Stomach (tissue), 9 donors: Measurements from ENCODE around the gene DRICH1. TPM values are rescaled to one million over a fixed set of nuclear protein-coding genes. Genes with fewer than 3 reads are reported as not detected.
"Not testable (repeated sequence)": the region's sequence is repeated elsewhere in the genome, so short reads cannot be mapped to it uniquely, and the experiment has no call there.

Experiments used
- DNase-seq, 2 donors: peaks; one replicate each; pipeline versions ENCODE4 v3.0.0 to v3.0.0-alpha.2; 2013 to 2019
- H3K27ac ChIP-seq, 5 donors: fragments of 200-600 bp in 4 of 5; sonication (generic) in 4 of 5; one replicate each; pipeline ENCODE4 v1.5.1; 2013 to 2019; ENCODE audit warnings: mild to moderate bottlenecking in 1 of 5, moderate library complexity in 1 of 5
- H3K27me3 ChIP-seq, 3 donors: fragments of 200-600 bp; sonication (generic); one replicate each; pipeline ENCODE4 v1.5.1; 2017 to 2019; ENCODE audit warnings: mixed run types in 1 of 3
- H3K36me3 ChIP-seq, 4 donors: fragments of 200-600 bp; sonication (generic); 1 replicate in 3 of 4; 2 replicates in 1 of 4; pipeline ENCODE4 v1.5.1; 2016 to 2019
- H3K4me1 ChIP-seq, 4 donors: fragments of 200-600 bp; sonication (generic); one replicate each; pipeline ENCODE4 v1.5.1; 2016 to 2019
- H3K4me3 ChIP-seq, 4 donors: fragments of 200-600 bp; sonication (generic) in 3 of 4; one replicate each; pipeline ENCODE4 v1.5.1; 2016 to 2019; ENCODE audit warnings: mild to moderate bottlenecking in 1 of 4
- H3K9me3 ChIP-seq, 4 donors: fragments of 200-600 bp; sonication (generic); one replicate each; pipeline ENCODE4 v1.5.1; 2016 to 2019
- EP300 ChIP-seq: sonication (generic); formaldehyde crosslinking; IDR thresholded peaks from one replicate; pipeline ENCODE4 v1.6.1; 2017; ENCODE audit warnings: antibody characterized with exemption
- POLR2A ChIP-seq, 4 donors: fragments of 450-650 bp; IDR thresholded peaks; one replicate each; pipeline ENCODE4 v1.6.1; 2016; ENCODE audit warnings: antibody characterized with exemption in 4 of 4, control low read depth in 2 of 4, mild to moderate bottlenecking in 1 of 4, moderate library complexity in 1 of 4
- POLR2AphosphoS5 ChIP-seq, 3 donors: sonication (generic); formaldehyde crosslinking; IDR thresholded peaks; one replicate each; pipeline ENCODE4 v1.6.1; 2016; ENCODE audit warnings: antibody characterized with exemption in 3 of 3
- WGBS, 5 donors: extraction: QIAGEN DNeasy Blood & Tissue Kit in 3 of 5; methylation state at CpG; one replicate each; pipeline versions ENCODE4 v1.1.5 to v1.1.7; 2013 to 2018; 5-methylcytosine and 5-hydroxymethylcytosine counted together
- intact Hi-C: fragments of 100-400 bp; cut with DNase I; formaldehyde crosslinking; loops from one replicate; pipeline ENCODE4 v1.15.1; 2023; ENCODE audit warnings: low total_unique reads
- polyA plus RNA-seq, 3 donors: library from polyadenylated mRNA; stranded (reverse); fragments of 200-250 nt; gene quantifications; one replicate each; pipeline ENCODE4 v1.2.3, GENCODE V29; 2013
- total RNA-seq, 5 donors: library from RNA; depleted of rRNA; stranded (reverse); fragments of >200 nt; gene quantifications; one replicate each; pipeline versions ENCODE4 v1.1.0 to v1.2.3, GENCODE V29; 2014 to 2016
- TF ChIP-seq, protein P1 (sequence below), 7 experiments: fragments of 450-650 bp in 4 of 7; fragments of 200-600 bp in 3 of 7; sonication (generic) in 3 of 7; IDR thresholded peaks; one replicate each; pipeline ENCODE4 v1.5.1; 2016 to 2019; ENCODE audit warnings: antibody characterized with exemption in 7 of 7, control low read depth in 2 of 7, mild to moderate bottlenecking in 1 of 7
- donor health status: healthy with polysubstance abuse.
- donor health status: Bipolar disorder and iron deficiency.
- donor health status: healthy.

Gene DRICH1
- total and polyA plus RNA-seq, 8 donors, result 0.28 to 49.0 (median 0.93) TPM; not detected in 4

DNA sequence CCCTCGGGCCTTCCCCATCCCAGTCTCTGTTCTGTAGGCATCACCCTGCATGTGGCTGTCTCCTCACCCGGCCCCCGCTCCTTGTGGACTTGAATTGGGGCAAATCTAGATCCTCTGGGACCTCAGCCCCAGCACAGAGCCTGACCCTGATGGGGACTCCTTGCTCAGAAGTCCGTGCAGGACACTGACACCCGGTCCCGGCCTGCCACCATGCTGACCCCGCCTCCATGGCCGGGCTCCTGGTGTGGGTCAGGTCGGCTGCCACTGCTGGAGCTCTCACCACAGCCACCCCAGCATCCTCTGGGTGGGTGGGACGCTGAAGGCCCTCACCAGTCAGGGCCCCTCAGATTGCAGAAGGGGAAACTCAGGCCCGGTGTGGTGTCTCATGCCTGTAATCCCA lies 53.8 kb downstream of the DRICH1 start:
- H3K27ac ChIP-seq, result no peak overlapping the region
- no peaks in the 10 kb centered on the region for H3K4me1 ChIP-seq
- no peak for TF ChIP-seq POLR2AphosphoS5 (IDR thresholded peaks at IDR 0.05)
- H3K36me3 ChIP-seq, result no peaks in the 10 kb centered on the region
- 62 to 80% (median 71%) methylated on average over 11 of the region's 11 CpGs for WGBS, 5 donors
- no peak for DNase-seq
- no peak overlapping the region for H3K4me3 ChIP-seq
- peaks cover 0 to 16% (median 0%) of the 10 kb centered on the region in 3 donors for H3K27me3 ChIP-seq
- intact Hi-C loops, result no loop called here
- H3K9me3 ChIP-seq, result no peaks in the 10 kb centered on the region

DNA sequence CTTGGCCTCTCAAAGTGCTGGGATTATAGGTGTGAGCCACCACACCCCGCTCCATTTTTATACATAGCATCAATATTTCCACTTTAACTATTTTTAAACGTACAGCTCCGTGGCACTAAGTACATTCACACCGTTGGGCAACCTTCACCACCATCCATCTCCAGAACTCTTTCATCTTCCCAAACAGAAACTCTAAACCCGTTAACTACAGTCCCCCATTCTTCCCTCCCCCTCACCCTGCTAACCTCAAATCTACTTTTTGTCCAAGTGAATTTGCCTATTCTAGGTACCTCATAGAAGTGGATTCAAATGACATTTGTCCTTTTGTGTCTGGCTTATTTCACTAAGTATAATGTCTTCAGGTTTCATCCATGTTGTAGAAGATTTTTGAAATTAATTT lies 55.4 kb downstream of the DRICH1 start:
- no peak overlapping the region for H3K27ac ChIP-seq
- no peaks in the 10 kb centered on the region for H3K36me3 ChIP-seq
- 57 to 71% (median 64%) methylated on average over 5 of the region's 5 CpGs for WGBS, 5 donors

DNA sequence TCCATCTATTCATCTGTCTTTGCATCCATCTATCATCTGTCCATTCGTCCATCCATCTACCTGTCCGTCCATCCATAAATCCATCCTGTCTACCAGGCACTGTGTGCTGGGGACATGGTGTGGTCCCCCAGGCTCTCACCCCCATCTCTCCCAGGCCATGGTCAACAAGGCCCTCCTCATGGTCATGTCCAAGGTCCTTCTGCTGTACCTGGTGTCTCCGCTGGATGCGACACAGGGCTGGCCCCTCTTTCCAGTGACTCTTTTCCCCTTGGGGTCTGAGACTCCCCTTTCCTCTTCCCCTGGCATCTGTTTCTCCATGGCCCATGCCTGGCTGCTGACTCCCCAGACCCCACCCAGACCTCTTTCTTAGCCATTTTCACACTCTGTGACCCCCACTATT lies 56.5 kb downstream of the DRICH1 start:
- Histone ChIP-seq H3K27ac (no peak overlapping the region), H3K9me3 (no peaks in the 10 kb centered on the region), H3K4me3 (no peak overlapping the region), H3K27me3 (peaks cover 0 to 14% (median 0%) of the 10 kb centered on the region in 3 donors), H3K4me1 (no peaks in the 10 kb centered on the region), H3K36me3 (no peaks in the 10 kb centered on the region)
- 91 to 96% (median 93%) methylated on average over 4 of the region's 4 CpGs for WGBS, 5 donors
- intact Hi-C loops, result no loop called here
- no peak for TF ChIP-seq EP300
- no peak for TF ChIP-seq POLR2A (IDR thresholded peaks at IDR 0.05)
- TF ChIP-seq, protein P1, sequence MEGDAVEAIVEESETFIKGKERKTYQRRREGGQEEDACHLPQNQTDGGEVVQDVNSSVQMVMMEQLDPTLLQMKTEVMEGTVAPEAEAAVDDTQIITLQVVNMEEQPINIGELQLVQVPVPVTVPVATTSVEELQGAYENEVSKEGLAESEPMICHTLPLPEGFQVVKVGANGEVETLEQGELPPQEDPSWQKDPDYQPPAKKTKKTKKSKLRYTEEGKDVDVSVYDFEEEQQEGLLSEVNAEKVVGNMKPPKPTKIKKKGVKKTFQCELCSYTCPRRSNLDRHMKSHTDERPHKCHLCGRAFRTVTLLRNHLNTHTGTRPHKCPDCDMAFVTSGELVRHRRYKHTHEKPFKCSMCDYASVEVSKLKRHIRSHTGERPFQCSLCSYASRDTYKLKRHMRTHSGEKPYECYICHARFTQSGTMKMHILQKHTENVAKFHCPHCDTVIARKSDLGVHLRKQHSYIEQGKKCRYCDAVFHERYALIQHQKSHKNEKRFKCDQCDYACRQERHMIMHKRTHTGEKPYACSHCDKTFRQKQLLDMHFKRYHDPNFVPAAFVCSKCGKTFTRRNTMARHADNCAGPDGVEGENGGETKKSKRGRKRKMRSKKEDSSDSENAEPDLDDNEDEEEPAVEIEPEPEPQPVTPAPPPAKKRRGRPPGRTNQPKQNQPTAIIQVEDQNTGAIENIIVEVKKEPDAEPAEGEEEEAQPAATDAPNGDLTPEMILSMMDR (IDR thresholded peaks at IDR 0.05), result no peak
- no peak for TF ChIP-seq POLR2AphosphoS5 (IDR thresholded peaks at IDR 0.05)
- DNase-seq, result no peak

More for the DNA sequence above, 55.4 kb downstream of the DRICH1 start:
- Histone ChIP-seq H3K4me3 (no peak overlapping the region), H3K9me3 (no peaks in the 10 kb centered on the region), H3K27me3 (peaks cover 0 to 14% (median 0%) of the 10 kb centered on the region in 3 donors), H3K4me1 (no peaks in the 10 kb centered on the region)
- intact Hi-C loops, result no loop called here
- DNase-seq, result no peak
- no peak for TF ChIP-seq POLR2AphosphoS5 (IDR thresholded peaks at IDR 0.05)
- no peak for TF ChIP-seq POLR2A (IDR thresholded peaks at IDR 0.05)
- TF ChIP-seq, protein P1 (IDR thresholded peaks at IDR 0.05), result no peak
- no peak for TF ChIP-seq EP300

DNA sequence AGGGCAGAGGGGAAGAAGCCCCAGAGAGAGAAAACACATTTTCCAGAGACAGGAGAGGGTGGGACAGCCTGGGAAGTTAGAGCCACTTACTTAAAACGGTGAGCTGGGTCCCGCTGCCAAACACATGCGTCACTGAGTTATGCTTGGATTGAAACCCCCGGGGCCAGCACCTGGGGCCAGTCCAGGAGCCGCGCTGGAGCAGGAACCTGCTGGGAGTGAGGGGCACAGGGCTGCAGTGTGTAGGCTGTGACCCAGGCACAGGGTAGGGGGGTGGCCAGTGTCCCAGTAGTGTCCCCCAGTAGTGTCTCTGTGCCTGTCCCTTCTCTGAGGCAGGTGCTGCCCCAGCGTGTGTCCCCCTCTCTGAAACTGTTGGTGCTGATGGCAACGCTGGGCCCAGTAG lies 57.2 kb downstream of the DRICH1 start:
- H3K27ac ChIP-seq, result no peak overlapping the region
- WGBS, 5 donors, result 54 to 72% (median 63%) methylated on average over 6 to 8 of the region's 8 CpGs
- H3K4me3 ChIP-seq, result no peak overlapping the region
- TF ChIP-seq POLR2A (IDR thresholded peaks at IDR 0.05), result no peak
- TF ChIP-seq POLR2AphosphoS5 (IDR thresholded peaks at IDR 0.05), result no peak
- TF ChIP-seq, protein P1 (IDR thresholded peaks at IDR 0.05), result no peak
- no peak for TF ChIP-seq EP300
- intact Hi-C loops, result no loop called here
- no peak for DNase-seq
- no peaks in the 10 kb centered on the region for H3K36me3 ChIP-seq
- no peaks in the 10 kb centered on the region for H3K4me1 ChIP-seq
- peaks cover 0 to 8% (median 0%) of the 10 kb centered on the region in 3 donors for H3K27me3 ChIP-seq
- no peaks in the 10 kb centered on the region for H3K9me3 ChIP-seq

DNA sequence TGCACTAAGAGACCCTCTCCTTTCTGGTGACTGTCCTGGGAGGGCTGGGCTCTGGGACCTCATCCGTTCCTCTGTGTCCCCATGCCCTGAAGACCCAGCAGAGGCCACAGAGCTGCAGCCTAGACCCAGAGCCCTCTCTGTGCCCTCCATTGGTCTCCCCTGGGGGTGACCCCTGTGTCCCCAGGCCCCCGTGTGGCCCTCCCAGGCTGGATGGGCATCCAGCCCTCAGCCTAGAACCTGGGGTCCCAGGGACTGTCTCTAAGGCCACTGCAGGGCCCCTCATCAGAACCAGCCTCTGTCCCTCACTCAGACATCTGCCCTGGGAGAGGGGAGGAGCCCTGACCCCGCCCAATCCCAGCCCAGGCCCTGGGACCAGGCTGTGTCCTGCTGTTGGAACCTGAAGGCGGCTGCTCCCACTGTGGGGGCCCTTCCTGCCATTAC lies 57.7 kb downstream of the DRICH1 start:
- intact Hi-C loops, result no loop called here
- Histone ChIP-seq H3K4me3 (no peak overlapping the region), H3K36me3 (no peaks in the 10 kb centered on the region), H3K4me1 (no peaks in the 10 kb centered on the region), H3K27ac (no peak overlapping the region), H3K9me3 (no peaks in the 10 kb centered on the region), H3K27me3 (peaks cover 0 to 6% (median 0%) of the 10 kb centered on the region in 3 donors)
- no peak for DNase-seq
- TF ChIP-seq POLR2A (IDR thresholded peaks at IDR 0.05) (no peak), EP300 (no peak), POLR2AphosphoS5 (IDR thresholded peaks at IDR 0.05) (no peak)
- TF ChIP-seq, protein P1 (IDR thresholded peaks at IDR 0.05), result no peak
- 57 to 87% (median 63%) methylated on average over 3 to 4 of the region's 4 CpGs for WGBS, 5 donors

DNA sequence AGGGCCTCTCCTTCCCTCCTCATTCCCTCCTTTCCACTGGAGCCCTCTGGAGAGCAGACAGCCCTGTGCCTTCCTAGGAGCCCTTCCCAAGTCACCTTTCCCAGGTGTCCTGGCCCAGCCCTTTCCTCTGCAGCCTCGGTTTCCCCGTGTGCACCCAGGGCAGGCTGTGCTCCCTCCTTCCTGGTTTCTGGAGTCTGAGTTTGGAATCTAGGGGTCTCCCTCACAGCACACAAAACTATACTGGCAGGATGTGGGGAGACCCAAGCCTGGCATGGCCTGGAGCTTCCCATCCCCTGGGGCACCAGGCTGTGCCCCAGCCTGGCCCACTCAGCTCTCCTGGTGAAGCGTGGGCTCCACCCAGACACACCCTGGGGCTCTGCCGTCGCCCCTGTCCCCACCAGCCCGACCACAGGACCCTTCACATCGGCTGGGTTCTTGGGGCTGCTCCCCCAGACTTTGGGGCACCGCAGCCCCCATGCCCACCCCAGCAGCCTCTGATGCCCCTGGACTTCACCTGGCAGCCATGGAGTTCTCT lies 58.4 kb downstream of the DRICH1 start:
- H3K36me3 ChIP-seq, H3K4me1 ChIP-seq, H3K27ac ChIP-seq, H3K4me3 ChIP-seq, H3K9me3 ChIP-seq, H3K27me3 ChIP-seq, DNase-seq, intact Hi-C loops: not testable (repeated sequence)
- 58 to 84% (median 77%) methylated on average over 1 to 8 of the region's 8 CpGs for WGBS, 5 donors

DNA sequence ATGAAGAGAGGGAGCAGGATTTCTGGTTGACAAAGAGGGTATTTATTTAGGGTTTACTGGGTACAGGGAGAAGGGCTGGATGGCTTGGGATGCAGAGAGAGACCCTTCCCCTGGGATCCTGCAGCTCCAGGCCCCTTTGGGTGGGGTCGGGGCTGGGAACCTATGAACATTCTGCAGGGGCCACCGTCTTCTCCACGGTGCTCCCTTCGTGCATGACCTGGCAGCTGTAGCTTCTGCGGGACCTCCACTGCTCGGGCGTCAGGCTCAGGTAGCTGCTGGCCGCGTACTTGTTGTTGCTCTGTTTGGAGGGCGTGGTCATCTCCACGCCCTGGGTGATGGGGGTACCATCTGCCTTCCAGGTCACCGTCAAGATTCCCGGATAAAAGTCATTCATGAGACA lies 59.0 kb downstream of the DRICH1 start:
- intact Hi-C loops, H3K4me3 ChIP-seq: not testable (repeated sequence)

More for the DNA sequence above, 59.0 kb downstream of the DRICH1 start:
- not testable (repeated sequence) for H3K9me3 ChIP-seq, H3K36me3 ChIP-seq, H3K4me1 ChIP-seq, DNase-seq, H3K27ac ChIP-seq, H3K27me3 ChIP-seq
- 52 to 75% (median 72%) methylated on average over 7 to 13 of the region's 13 CpGs for WGBS, 5 donors
